ENCODE results near the gene PARP16. TPM values are rescaled to one million over a fixed set of nuclear protein-coding genes. Genes with fewer than 3 reads are reported as not detected.
"Not testable (repeated sequence)": the region's sequence is repeated elsewhere in the genome, so short reads cannot be mapped to it uniquely, and the experiment has no call there.

The PARP16 gene
- total RNA-seq, 6 experiments from 2014 or later = 6.9 to 11.3 (median 8.5) TPM

GRCh38 chr15:65246939-65247338, 39.7 kb downstream of the PARP16 start:
- DNase-seq (no peak), ATAC-seq (no peak)
- Histone ChIP-seq H3K27me3 (no peaks in the 10 kb centered on the region), H3K4me1 (peaks cover 0 to 5% (median 0%) of the 10 kb centered on the region in 4 donors), H3K4me3 (no peak overlapping the region), H3K9me3 (no peaks in the 10 kb centered on the region), H3K36me3 (no peaks in the 10 kb centered on the region), H3K27ac (no peak overlapping the region)
- TF ChIP-seq CTCF (IDR thresholded peaks at IDR 0.05) (no peak), POLR2A (IDR thresholded peaks at IDR 0.05) (no peak)
- WGBS (ENCODE audit: insufficient coverage, low coverage, low lambda C conversion rate, missing lambda C conversion rate) = 97% methylated on average over 5 of the region's 6 CpGs
- intact Hi-C loops (cut with DNase I) = no loop called here

GRCh38 chr15:65246026-65246714, 40.5 kb downstream of the PARP16 start:
- H3K27me3 ChIP-seq = no peaks in the 10 kb centered on the region
- peaks cover 0 to 5% (median 0%) of the 10 kb centered on the region in 4 donors for H3K4me1 ChIP-seq
- TF ChIP-seq POLR2A (IDR thresholded peaks at IDR 0.05) (no peak), CTCF (IDR thresholded peaks at IDR 0.05) (no peak)
- no peak overlapping the region for H3K27ac ChIP-seq
- WGBS (ENCODE audit: insufficient coverage, low coverage, low lambda C conversion rate, missing lambda C conversion rate) = no CpG with 5 or more reads among the region's 8 CpGs
- H3K4me3 ChIP-seq = no peak overlapping the region
- no peaks in the 10 kb centered on the region for H3K36me3 ChIP-seq
- DNase-seq (no peak), ATAC-seq (peak in 1 of 4 donors; percentile 20)
- H3K9me3 ChIP-seq = no peaks in the 10 kb centered on the region
- intact Hi-C loops (cut with DNase I) = no loop called here

- DNase-seq = peak in 1 of 3 donors; percentile 28
- H3K9me3 ChIP-seq = no peaks in the 10 kb centered on the region
- ATAC-seq = peak in 3 of 4 donors; percentile 41 to 46 (median 43)
- no peak overlapping the region for H3K4me3 ChIP-seq
- no peaks in the 10 kb centered on the region for H3K36me3 ChIP-seq
- intact Hi-C loops (cut with DNase I) = no loop called here
- TF ChIP-seq POLR2A (IDR thresholded peaks at IDR 0.05) (no peak), CTCF (IDR thresholded peaks at IDR 0.05) (no peak)
- no peaks in the 10 kb centered on the region for H3K27me3 ChIP-seq
- no peak overlapping the region for H3K27ac ChIP-seq
- peaks cover 0 to 5% (median 0%) of the 10 kb centered on the region in 4 donors for H3K4me1 ChIP-seq
- 82% methylated on average over 3 of the region's 11 CpGs for WGBS (ENCODE audit: insufficient coverage, low coverage, low lambda C conversion rate, missing lambda C conversion rate)
Observed at GRCh38 chr15:65245096-65245856, 41.4 kb downstream of the PARP16 start.

- no peak overlapping the region for H3K4me3 ChIP-seq
- no peaks in the 10 kb centered on the region for H3K9me3 ChIP-seq
- no peaks in the 10 kb centered on the region for H3K36me3 ChIP-seq
- DNase-seq (no peak), ATAC-seq (no peak)
- TF ChIP-seq CTCF (IDR thresholded peaks at IDR 0.05) (no peak), POLR2A (IDR thresholded peaks at IDR 0.05) (no peak)
- peaks cover 0 to 5% (median 0%) of the 10 kb centered on the region in 4 donors for H3K4me1 ChIP-seq
- intact Hi-C loops (cut with DNase I) = no loop called here
- H3K27me3 ChIP-seq = no peaks in the 10 kb centered on the region
- no peak overlapping the region for H3K27ac ChIP-seq
Observed at GRCh38 chr15:65244638-65245037, 42.0 kb downstream of the PARP16 start.

GRCh38 chr15:65236443-65236842, 50.2 kb downstream of the PARP16 start:
- 100% methylated on average over 2 of the region's 8 CpGs for WGBS (ENCODE audit: insufficient coverage, low coverage, low lambda C conversion rate, missing lambda C conversion rate)

More at GRCh38 chr15:65236443-65236842, 50.2 kb downstream of the PARP16 start:
- DNase-seq; ATAC-seq; H3K27me3 ChIP-seq; H3K27ac ChIP-seq; H3K36me3 ChIP-seq; intact Hi-C loops (cut with DNase I); H3K4me1 ChIP-seq; H3K9me3 ChIP-seq; H3K4me3 ChIP-seq: not testable (repeated sequence)

All from right lobe of liver (tissue), 6 donors.